Smooth muscle cell (in vitro differentiated cells): ENCODE measurements around the gene TESK2. TPM values are rescaled to one million over a fixed set of nuclear protein-coding genes. Genes with fewer than 3 reads are reported as not detected.
"Not testable (repeated sequence)": the region's sequence is repeated elsewhere in the genome, so short reads cannot be mapped to it uniquely, and the experiment has no call there.

ENCODE experiments used
- DNase-seq: peaks from one replicate; lab custom pipeline; 2025; ENCODE audit not compliant: unreplicated experiment; lab: John Stamatoyannopoulos, UW
- H2AFZ ChIP-seq: fragments of 200-600 bp; sonication (generic); 2 replicates; pipeline ENCODE4 v1.6.0; 2016; ENCODE audit warnings: antibody characterized with exemption, low read depth, mild to moderate bottlenecking
- H3F3A ChIP-seq: fragments of 200-600 bp; sonication (generic); 2 replicates; pipeline ENCODE4 v1.6.0; 2017; ENCODE audit warnings: antibody characterized with exemption, low read depth
- H3K27ac ChIP-seq: fragments of 200-600 bp; sonication (generic); 2 replicates; pipeline ENCODE4 v1.5.1; 2016; ENCODE audit warnings: low read depth, mild to moderate bottlenecking
- H3K27me3 ChIP-seq: fragments of 200-600 bp; sonication (generic); 2 replicates; pipeline ENCODE4 v1.6.1; 2016; ENCODE audit warnings: low read depth, mild to moderate bottlenecking
- H3K36me3 ChIP-seq: fragments of 200-600 bp; sonication (generic); 2 replicates; pipeline ENCODE4 v1.5.1; 2016; ENCODE audit warnings: low read depth
- H3K4me1 ChIP-seq: fragments of 200-600 bp; sonication (generic); 2 replicates; pipeline ENCODE4 v1.5.1; 2016; ENCODE audit warnings: low read depth
- H3K4me2 ChIP-seq: fragments of 200-600 bp; sonication (generic); 2 replicates; pipeline ENCODE4 v1.6.0; 2016; ENCODE audit warnings: mild to moderate bottlenecking
- H3K4me3 ChIP-seq: fragments of 200-600 bp; sonication (generic); 2 replicates; pipeline ENCODE4 v1.5.1; 2016; ENCODE audit warnings: mild to moderate bottlenecking
- H3K79me2 ChIP-seq: fragments of 200-600 bp; sonication (generic); 2 replicates; pipeline ENCODE4 v1.6.0; 2016; ENCODE audit warnings: low read depth, mild to moderate bottlenecking
- H3K9ac ChIP-seq: fragments of 200-600 bp; sonication (generic); 2 replicates; pipeline ENCODE4 v1.6.0; 2016; ENCODE audit warnings: low read depth
- H3K9me3 ChIP-seq: fragments of 200-600 bp; sonication (generic); replicated peaks from 2 replicates; pipeline ENCODE4 v1.5.1; 2016; ENCODE audit warnings: low read depth
- H4K20me1 ChIP-seq: fragments of 200-600 bp; sonication (generic); 2 replicates; pipeline ENCODE4 v1.6.0; 2016; ENCODE audit warnings: low read depth
- CTCF ChIP-seq: fragments of 200-600 bp; sonication (generic); IDR thresholded peaks from 2 replicates; pipeline ENCODE4 v1.5.1; 2017; ENCODE audit warnings: borderline replicate concordance, mild to moderate bottlenecking, antibody characterized with exemption; ENCODE audit not compliant: insufficient read depth, poor library complexity, severe bottlenecking
- WGBS: methylation state at CpG from one replicate; pipeline ENCODE4 v1.1.7; 2016; ENCODE audit warnings: low lambda C conversion rate; 5-methylcytosine and 5-hydroxymethylcytosine counted together
- polyA plus RNA-seq: library from polyadenylated mRNA; unstranded; fragments of >200 nt; fragmentation: Nextera tagmentation; extraction: Ambion mirVana; gene quantifications from 2 replicates; pipeline ENCODE4 v1.2.1, GENCODE V29; 2016
- total RNA-seq: library from RNA; depleted of rRNA; stranded (reverse); fragments of >200 nt; gene quantifications from 2 replicates; pipeline ENCODE4 v1.2.3, GENCODE V29; 2014

TESK2 gene
- total and polyA plus RNA-seq, 2 experiments from 2014 or later: 1.3 to 4.3 TPM

- Histone ChIP-seq H3K36me3 (no peaks in the 10 kb centered on the region), H3K9ac (peak overlapping the region; percentile 90), H3K4me3 (peak overlapping the region; percentile 87), H4K20me1 (peaks cover 35% of the 10 kb centered on the region), H2AFZ (peak overlapping the region; percentile 67), H3K79me2 (peaks cover 26% of the 10 kb centered on the region), H3K9me3 (no peaks in the 10 kb centered on the region), H3K4me2 (peak overlapping the region; percentile 92), H3K27me3 (no peaks in the 10 kb centered on the region), H3K27ac (peak overlapping the region; percentile 94), H3F3A (peaks cover 11% of the 10 kb centered on the region), H3K4me1 (peaks cover 8% of the 10 kb centered on the region)
- 45% methylated on average over 21 of the region's 21 CpGs for WGBS
- DNase-seq: no peak
- TF ChIP-seq CTCF: no peak
Observed at GRCh38 chr1:45522324-45523104, 31.6 kb upstream of the TESK2 start.

GRCh38 chr1:45521413-45522323 is 30.7 kb upstream of the TESK2 start, which contains the start of gene PRDX1:
PRDX1 (minus strand) TSS chr1:45521884; CDS start chr1:45519043, 2,841 bp downstream.
- Histone ChIP-seq H3K27me3 (no peaks in the 10 kb centered on the region), H3K4me1 (peaks cover 8% of the 10 kb centered on the region), H3K9me3 (no peaks in the 10 kb centered on the region), H3K4me3 (peak within 1 kb of the TSS; percentile 87), H3K36me3 (no peaks in the 10 kb centered on the region), H3K9ac (peak within 1 kb of the TSS; percentile 90), H3K79me2 (peaks cover 26% of the 10 kb centered on the region), H2AFZ (peak within 1 kb of the TSS; percentile 67), H3K27ac (peak within 1 kb of the TSS; percentile 94), H3K4me2 (peak within 1 kb of the TSS; percentile 92), H3F3A (peaks cover 11% of the 10 kb centered on the region), H4K20me1 (peaks cover 42% of the 10 kb centered on the region)
- TF ChIP-seq CTCF: no peak
- WGBS: 1% methylated on average over 70 of the region's 72 CpGs
- DNase-seq: peak; percentile 94

GRCh38 chr1:45519774-45520173 is 28.8 kb upstream of the TESK2 start:
- Histone ChIP-seq H3K4me2 (peak overlapping the region; percentile 92), H3K79me2 (peaks cover 26% of the 10 kb centered on the region), H3F3A (peaks cover 11% of the 10 kb centered on the region), H4K20me1 (peaks cover 59% of the 10 kb centered on the region)
- H3K9ac ChIP-seq, H3K27me3 ChIP-seq, H3K36me3 ChIP-seq, H3K9me3 ChIP-seq, H2AFZ ChIP-seq, H3K4me1 ChIP-seq, DNase-seq, H3K27ac ChIP-seq, H3K4me3 ChIP-seq: not testable (repeated sequence)
- 70% methylated on average over 16 of the region's 16 CpGs for WGBS

GRCh38 chr1:45518910-45519309 is 27.9 kb upstream of the TESK2 start:
- no peak overlapping the region for H3K9ac ChIP-seq
- DNase-seq: no peak
- H3K4me1 ChIP-seq: peaks cover 8% of the 10 kb centered on the region
- no peaks in the 10 kb centered on the region for H3K36me3 ChIP-seq
- no peak overlapping the region for H3K27ac ChIP-seq
- H4K20me1 ChIP-seq: peaks cover 68% of the 10 kb centered on the region
- no peak for TF ChIP-seq CTCF
- H3K4me3 ChIP-seq: no peak overlapping the region
- H3K79me2 ChIP-seq: peaks cover 26% of the 10 kb centered on the region
- 57% methylated on average over 1 of the region's 1 CpG for WGBS
- no peak overlapping the region for H2AFZ ChIP-seq
- H3K4me2 ChIP-seq: peak overlapping the region; percentile 19
- H3F3A ChIP-seq: peaks cover 9% of the 10 kb centered on the region
- H3K9me3 ChIP-seq: no peaks in the 10 kb centered on the region
- H3K27me3 ChIP-seq: no peaks in the 10 kb centered on the region

- WGBS: 86% methylated on average over 4 of the region's 4 CpGs
- H3K9me3 ChIP-seq, H3K4me1 ChIP-seq, H2AFZ ChIP-seq, H3K27me3 ChIP-seq, H3K4me2 ChIP-seq, H3K36me3 ChIP-seq, H3K27ac ChIP-seq, H3F3A ChIP-seq, H3K4me3 ChIP-seq, DNase-seq, H3K9ac ChIP-seq: not testable (repeated sequence)
- Histone ChIP-seq H3K79me2 (peaks cover 26% of the 10 kb centered on the region), H4K20me1 (peaks cover 73% of the 10 kb centered on the region)
Observed at GRCh38 chr1:45518366-45518765, 27.4 kb upstream of the TESK2 start.
